DND-41 (cell line): Measurements from ENCODE around the gene MLYCD.

Experiments used
- CTCF ChIP-seq: IDR thresholded peaks from 2 replicates; pipeline ENCODE4 v1.5.1; 2012; ENCODE audit warnings: borderline replicate concordance, low read length, moderate library complexity, mild to moderate bottlenecking; ENCODE audit not compliant: poor library complexity, severe bottlenecking; ENCODE audit errors: extremely low read depth
- EZH2 ChIP-seq: IDR thresholded peaks from 3 replicates; pipeline ENCODE4 v1.6.1; 2012; ENCODE audit warnings: borderline replicate concordance, low read depth, mild to moderate bottlenecking, moderate library complexity, low read length, inconsistent platforms; ENCODE audit not compliant: severe bottlenecking

GRCh38 chr16:83937922-83938885, 39.3 kb downstream of the MLYCD start:
- TF ChIP-seq CTCF (no peak), EZH2 (no peak)
